Keratinocyte (primary cell): ENCODE data around the gene OR5AN1. TPM values are rescaled to one million over a fixed set of nuclear protein-coding genes. Genes with fewer than 3 reads are reported as not detected.

Source experiments
- DNase-seq: peaks from one replicate; pipeline ENCODE4 v3.0.0-alpha.2; 2011; ENCODE audit warnings: low read depth, missing footprints, low spot score
- FAIRE-seq: peaks from 2 replicates; lab custom pipeline; 2011; peaks lifted over from hg19 to GRCh38; lab: Jason Lieb, UNC
- H2AFZ ChIP-seq: 2 replicates; pipeline ENCODE4 v1.6.0; 2012; ENCODE audit warnings: low read length, control low read depth, inconsistent platforms; ENCODE audit not compliant: control insufficient read depth
- H3K27ac ChIP-seq: 2 replicates; pipeline ENCODE4 v1.5.1; 2011; ENCODE audit warnings: low read length; ENCODE audit not compliant: control insufficient read depth, insufficient read depth
- H3K27me3 ChIP-seq: 3 replicates; pipeline ENCODE4 v1.6.0; 2011; ENCODE audit warnings: low read length; ENCODE audit not compliant: control insufficient read depth, insufficient read depth; ENCODE audit errors: extremely low read depth
- H3K36me3 ChIP-seq, 2 experiments: 2 replicates in 1 of 2; 3 replicates in 1 of 2; pipeline ENCODE4 v1.5.1; 2011; ENCODE audit warnings: low read length in 2 of 2, mild to moderate bottlenecking in 1 of 2; ENCODE audit not compliant: control insufficient read depth in 2 of 2, insufficient read depth in 2 of 2; ENCODE audit errors: extremely low read depth in 1 of 2
- H3K4me1 ChIP-seq: 3 replicates; pipeline ENCODE4 v1.5.1; 2011; ENCODE audit warnings: low read length; ENCODE audit not compliant: control insufficient read depth, insufficient read depth; ENCODE audit errors: extremely low read depth
- H3K4me2 ChIP-seq: 3 replicates; pipeline ENCODE4 v1.6.0; 2011; ENCODE audit warnings: low read depth, low read length; ENCODE audit not compliant: control insufficient read depth, insufficient read depth; ENCODE audit errors: extremely low read depth
- H3K4me3 ChIP-seq, 3 experiments: fragments of 200-600 bp in 1 of 3; sonication (generic) in 1 of 3; 2 replicates in 2 of 3; 3 replicates in 1 of 3; pipeline ENCODE4 v1.5.1; 2011 to 2016; ENCODE audit warnings: low read length in 3 of 3, mild to moderate bottlenecking in 3 of 3, control low read depth in 2 of 3, inconsistent platforms in 1 of 3, low read depth in 1 of 3, mixed read lengths in 1 of 3, mixed run types in 1 of 3, moderate library complexity in 1 of 3; ENCODE audit not compliant: control insufficient read depth in 2 of 3, insufficient read depth in 2 of 3; ENCODE audit errors: extremely low read depth in 1 of 3
- H3K79me2 ChIP-seq: 2 replicates; pipeline ENCODE4 v1.6.0; 2012; ENCODE audit warnings: low read length; ENCODE audit not compliant: control insufficient read depth, insufficient read depth
- H3K9ac ChIP-seq: 3 replicates; pipeline ENCODE4 v1.6.0; 2011; ENCODE audit warnings: low read length; ENCODE audit not compliant: control insufficient read depth, insufficient read depth; ENCODE audit errors: extremely low read depth
- H3K9me1 ChIP-seq: 3 replicates; pipeline ENCODE4 v1.6.0; 2011; ENCODE audit warnings: low read length; ENCODE audit not compliant: control insufficient read depth, insufficient read depth; ENCODE audit errors: extremely low read depth
- H3K9me3 ChIP-seq: 2 replicates; pipeline ENCODE4 v1.5.1; 2012; ENCODE audit warnings: low read depth, low read length; ENCODE audit not compliant: control insufficient read depth
- H4K20me1 ChIP-seq: 3 replicates; pipeline ENCODE4 v1.6.0; 2011; ENCODE audit warnings: low read length; ENCODE audit not compliant: control insufficient read depth, insufficient read depth; ENCODE audit errors: extremely low read depth
- EZH2 ChIP-seq: IDR thresholded peaks from one replicate; pipeline ENCODE4 v1.6.1; 2012; ENCODE audit warnings: inconsistent platforms, mild to moderate bottlenecking, low read length, moderate library complexity
- dilution Hi-C: fragments of 300-500 bp; cut with MboI; formaldehyde crosslinking; loops from one replicate; pipeline ENCODE4 v1.7.0; 2020; ENCODE audit warnings: low sequenced_read_pairs; ENCODE audit not compliant: extremely low pct_ligation_motif_present
- polyA minus RNA-seq, 3 experiments: library from RNA; depleted of rRNA, polyadenylated mRNA; stranded (reverse); fragments of >200 nt; gene quantifications; 1 replicate in 1 of 3; 2 replicates in 1 of 3; 3 replicates in 1 of 3; pipeline ENCODE4 v1.2.3, GENCODE V29; 2011
- polyA plus RNA-seq, 5 experiments: library from polyadenylated mRNA; depleted of rRNA in 3 of 5; stranded (reverse) in 3 of 5; stranded (forward) in 1 of 5; unstranded in 1 of 5; fragments of >200 nt; gene quantifications; 1 replicate in 1 of 5; 2 replicates in 3 of 5; 3 replicates in 1 of 5; pipeline versions ENCODE4 v1.2.1 to v1.2.3, GENCODE V29; 2011 to 2012; ENCODE audit warnings: missing spikeins in 2 of 5, low read depth in 1 of 5, low replicate concordance in 1 of 5
- TF ChIP-seq, protein P1 (sequence below), 3 experiments: IDR thresholded peaks in 1 of 3; conservative IDR thresholded peaks in 1 of 3; optimal IDR thresholded peaks in 1 of 3; 2 replicates in 2 of 3; 3 replicates in 1 of 3; pipeline versions ENCODE3 to v1.5.1; 2011; ENCODE audit warnings: low read length in 3 of 3, mild to moderate bottlenecking in 3 of 3, moderate library complexity in 2 of 3, control low read depth in 1 of 3, inconsistent platforms in 1 of 3; ENCODE audit not compliant: insufficient read depth in 2 of 3; ENCODE audit errors: extremely low read depth in 1 of 3

OR5AN1 gene, protein sequence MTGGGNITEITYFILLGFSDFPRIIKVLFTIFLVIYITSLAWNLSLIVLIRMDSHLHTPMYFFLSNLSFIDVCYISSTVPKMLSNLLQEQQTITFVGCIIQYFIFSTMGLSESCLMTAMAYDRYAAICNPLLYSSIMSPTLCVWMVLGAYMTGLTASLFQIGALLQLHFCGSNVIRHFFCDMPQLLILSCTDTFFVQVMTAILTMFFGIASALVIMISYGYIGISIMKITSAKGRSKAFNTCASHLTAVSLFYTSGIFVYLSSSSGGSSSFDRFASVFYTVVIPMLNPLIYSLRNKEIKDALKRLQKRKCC
- polyA plus RNA-seq, result not detected in 3 replicates
- polyA plus RNA-seq (2011; ENCODE audit: low read depth), result not detected
- not detected in 2 replicates for polyA plus RNA-seq (2011; cell fraction: cytosol; rRNA removed)
- polyA plus RNA-seq (2011; cell fraction: nucleus; rRNA removed), result not detected in 2 replicates
- polyA plus RNA-seq (2012; ENCODE audit: low replicate concordance), result not detected in 2 replicates
- not detected in 3 replicates for polyA minus RNA-seq
- polyA minus RNA-seq (2011; cell fraction: cytosol; rRNA and poly(A)+ RNA removed), result not detected
- not detected in 2 replicates for polyA minus RNA-seq (2011; cell fraction: nucleus; rRNA and poly(A)+ RNA removed)

DNA sequence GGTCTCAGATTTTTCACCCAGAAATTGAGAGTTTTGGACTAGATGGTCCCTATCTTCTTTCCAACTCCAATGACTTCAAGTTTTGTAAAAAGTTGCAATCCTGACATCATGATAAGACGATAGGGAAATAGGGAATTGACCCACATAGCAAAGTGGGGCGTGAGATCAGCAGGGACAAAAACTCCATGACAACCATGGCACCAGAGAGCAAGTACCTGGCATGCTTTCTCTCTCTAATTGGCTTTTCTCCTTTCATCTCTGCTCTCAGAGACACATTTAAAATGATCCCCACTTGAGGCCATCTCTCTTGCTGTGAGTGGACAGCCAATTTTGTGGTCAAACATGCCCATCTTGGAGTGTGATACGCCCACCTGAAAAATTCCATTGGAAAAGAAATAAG lies at the start of gene OR5AN1:
Gene OR5AN1 (plus strand): TSS at position 301 of the 400 bp plus-strand sequence. CDS start 5,564 bp downstream, outside the sequence.
- Histone ChIP-seq H3K4me2 (no peak within 1 kb of the TSS), H2AFZ (no peak within 1 kb of the TSS), H3K4me1 (no peaks in the 10 kb centered on the region), H3K36me3 (no peaks in the 10 kb centered on the region), H3K27me3 (no peaks in the 10 kb centered on the region), H4K20me1 (no peaks in the 10 kb centered on the region), H3K4me3 (no peak within 1 kb of the TSS), H3K9me3 (no peaks in the 10 kb centered on the region), H3K79me2 (no peaks in the 10 kb centered on the region), H3K27ac (no peak within 1 kb of the TSS), H3K9me1 (no peaks in the 10 kb centered on the region), H3K9ac (no peak within 1 kb of the TSS)
- no peak for FAIRE-seq
- dilution Hi-C loops, result no loop called here
- DNase-seq, result no peak
- TF ChIP-seq EZH2, result no peak
- TF ChIP-seq, protein P1, sequence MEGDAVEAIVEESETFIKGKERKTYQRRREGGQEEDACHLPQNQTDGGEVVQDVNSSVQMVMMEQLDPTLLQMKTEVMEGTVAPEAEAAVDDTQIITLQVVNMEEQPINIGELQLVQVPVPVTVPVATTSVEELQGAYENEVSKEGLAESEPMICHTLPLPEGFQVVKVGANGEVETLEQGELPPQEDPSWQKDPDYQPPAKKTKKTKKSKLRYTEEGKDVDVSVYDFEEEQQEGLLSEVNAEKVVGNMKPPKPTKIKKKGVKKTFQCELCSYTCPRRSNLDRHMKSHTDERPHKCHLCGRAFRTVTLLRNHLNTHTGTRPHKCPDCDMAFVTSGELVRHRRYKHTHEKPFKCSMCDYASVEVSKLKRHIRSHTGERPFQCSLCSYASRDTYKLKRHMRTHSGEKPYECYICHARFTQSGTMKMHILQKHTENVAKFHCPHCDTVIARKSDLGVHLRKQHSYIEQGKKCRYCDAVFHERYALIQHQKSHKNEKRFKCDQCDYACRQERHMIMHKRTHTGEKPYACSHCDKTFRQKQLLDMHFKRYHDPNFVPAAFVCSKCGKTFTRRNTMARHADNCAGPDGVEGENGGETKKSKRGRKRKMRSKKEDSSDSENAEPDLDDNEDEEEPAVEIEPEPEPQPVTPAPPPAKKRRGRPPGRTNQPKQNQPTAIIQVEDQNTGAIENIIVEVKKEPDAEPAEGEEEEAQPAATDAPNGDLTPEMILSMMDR (optimal IDR thresholded peaks at IDR 0.05 in 1 of 3, IDR thresholded peaks at IDR 0.05 in 1 of 3, conservative IDR thresholded peaks at IDR 0.05 in 1 of 3; ENCODE audit: extremely low read depth in 1 of 3, insufficient read depth in 2 of 3, low read length in 3 of 3), result no peak

DNA sequence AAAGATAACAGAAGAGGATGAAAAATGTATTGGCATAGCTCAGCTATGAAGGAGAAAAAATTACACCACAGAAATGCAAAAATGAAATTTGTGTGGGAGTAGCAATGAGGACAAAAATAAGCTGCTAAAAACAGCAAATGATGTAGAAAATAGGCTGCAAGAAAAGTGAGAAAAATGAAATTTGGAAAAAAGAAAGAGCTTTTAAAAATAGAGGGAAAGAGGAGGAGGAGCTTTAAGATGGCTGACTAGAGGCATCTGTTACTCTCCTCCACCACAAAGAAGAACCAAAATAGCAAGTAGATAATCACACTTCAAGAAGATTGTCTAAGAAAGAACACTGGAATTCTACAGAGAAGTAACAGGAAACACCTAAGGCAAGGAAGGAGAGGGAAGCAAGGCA lies 23.7 kb upstream of the OR5AN1 start:
- dilution Hi-C loops, result no loop called here
- DNase-seq (no peak), FAIRE-seq (no peak)
- Histone ChIP-seq H3K4me1 (no peaks in the 10 kb centered on the region), H3K9me3 (no peaks in the 10 kb centered on the region), H2AFZ (no peak overlapping the region), H3K79me2 (no peaks in the 10 kb centered on the region), H3K36me3 (no peaks in the 10 kb centered on the region), H3K27me3 (no peaks in the 10 kb centered on the region), H3K4me3 (no peak overlapping the region), H3K9ac (no peak overlapping the region), H3K27ac (no peak overlapping the region), H3K9me1 (no peaks in the 10 kb centered on the region), H4K20me1 (no peaks in the 10 kb centered on the region), H3K4me2 (no peak overlapping the region)
- TF ChIP-seq EZH2, result no peak
- TF ChIP-seq, protein P1 (optimal IDR thresholded peaks at IDR 0.05 in 1 of 3, IDR thresholded peaks at IDR 0.05 in 1 of 3, conservative IDR thresholded peaks at IDR 0.05 in 1 of 3; ENCODE audit: extremely low read depth in 1 of 3, insufficient read depth in 2 of 3, low read length in 3 of 3), result no peak
